Posterior cingulate gyrus (tissue), 11 donors: ENCODE data around the gene CCDC195.
"Not testable (repeated sequence)": the region's sequence is repeated elsewhere in the genome, so short reads cannot be mapped to it uniquely, and the experiment has no call there.

Experiments
- DNase-seq, 10 donors: peaks; one replicate each; pipeline versions ENCODE4 v3.0.0 to v3.0.0-alpha.2; 2020 to 2021; ENCODE audit warnings: mixed read lengths in 3 of 10
- intact Hi-C: fragments of 100-400 bp; cut with DNase I; formaldehyde crosslinking; loops from one replicate; pipeline ENCODE4 v1.15.1; 2023

The CCDC195 gene

GRCh38 chr2:224694502-224694901 lies 21.7 kb downstream of the CCDC195 start:
- intact Hi-C loops = no loop called here
- no peak for DNase-seq

GRCh38 chr2:224691563-224691962 lies 24.6 kb downstream of the CCDC195 start:
- intact Hi-C loops = no loop called here
- no peak for DNase-seq

- intact Hi-C loops = no loop called here
- no peak for DNase-seq
These were observed 25.3 kb downstream of the CCDC195 start for GRCh38 chr2:224690868-224691267.

GRCh38 chr2:224689539-224689938 lies 26.6 kb downstream of the CCDC195 start:
- no peak for DNase-seq
- intact Hi-C loops = no loop called here

- DNase-seq = no peak
- intact Hi-C loops = no loop called here
These were observed 27.2 kb downstream of the CCDC195 start for GRCh38 chr2:224688997-224689396.

GRCh38 chr2:224687156-224687555 lies 29.0 kb downstream of the CCDC195 start:
- no peak for DNase-seq
- intact Hi-C loops = no loop called here

- intact Hi-C loops = no loop called here
- no peak for DNase-seq
These were observed 31.0 kb downstream of the CCDC195 start for GRCh38 chr2:224685121-224685520.

GRCh38 chr2:224682134-224682533 lies 34.0 kb downstream of the CCDC195 start:
- intact Hi-C loops = no loop called here
- DNase-seq = no peak

GRCh38 chr2:224671731-224672130 lies 44.4 kb downstream of the CCDC195 start:
- DNase-seq = no peak
- intact Hi-C loops = no loop called here

GRCh38 chr2:224670203-224670602 lies 46.0 kb downstream of the CCDC195 start:
- intact Hi-C loops = no loop called here
- no peak for DNase-seq

- DNase-seq = no peak
- intact Hi-C loops = no loop called here
These were observed 46.7 kb downstream of the CCDC195 start for GRCh38 chr2:224669449-224669848.

- intact Hi-C loops = no loop called here
- no peak for DNase-seq
These were observed 47.8 kb downstream of the CCDC195 start for GRCh38 chr2:224668123-224668909.

GRCh38 chr2:224666951-224667553 lies 49.1 kb downstream of the CCDC195 start:
- DNase-seq = no peak
- intact Hi-C loops = no loop called here

GRCh38 chr2:224663322-224663721 lies 52.8 kb downstream of the CCDC195 start:
- DNase-seq, intact Hi-C loops: not testable (repeated sequence)

GRCh38 chr2:224661708-224662107 lies 54.5 kb downstream of the CCDC195 start:
- DNase-seq, intact Hi-C loops: not testable (repeated sequence)

- intact Hi-C loops = no loop called here
- DNase-seq = no peak
These were observed 56.5 kb downstream of the CCDC195 start for GRCh38 chr2:224659714-224660113.

GRCh38 chr2:224658780-224659405 lies 57.3 kb downstream of the CCDC195 start:
- DNase-seq = no peak
- intact Hi-C loops = no loop called here

- intact Hi-C loops = no loop called here
- no peak for DNase-seq
These were observed 58.8 kb downstream of the CCDC195 start for GRCh38 chr2:224657349-224657748.

GRCh38 chr2:224655006-224655537 lies 61.1 kb downstream of the CCDC195 start:
- intact Hi-C loops = no loop called here
- DNase-seq = peak in 1 of 10 donors; percentile 79
